GM23338 (cell line): ENCODE results near the gene LTBP2. TPM values are rescaled to one million over a fixed set of nuclear protein-coding genes. Genes with fewer than 3 reads are reported as not detected.

Source experiments
- ATAC-seq: fragments of 200-7000 bp; cut with Tn5 transposase; 3 replicates; pipeline ENCODE4 v1.9.1; 2020
- DNase-seq: peaks from one replicate; pipeline ENCODE4 v3.0.0-alpha.2; 2015; ENCODE audit warnings: low spot score
- H2AFZ ChIP-seq: fragments of 200-600 bp; sonication (generic); 2 replicates; pipeline ENCODE4 v1.8.0; 2016; ENCODE audit warnings: antibody characterized with exemption, mild to moderate bottlenecking, moderate library complexity
- H3F3A ChIP-seq: fragments of 200-600 bp; sonication (generic); replicated peaks from 2 replicates; pipeline ENCODE4 v1.8.0; 2017; ENCODE audit warnings: antibody characterized with exemption, mixed run types, low read depth
- H3K27ac ChIP-seq: fragments of 200-600 bp; sonication (generic); 2 replicates; pipeline ENCODE4 v1.6.1; 2016; ENCODE audit warnings: low read depth
- H3K27me3 ChIP-seq: fragments of 200-600 bp; sonication (generic); 2 replicates; pipeline ENCODE4 v1.8.0; 2016; ENCODE audit warnings: mild to moderate bottlenecking, mixed run types, moderate library complexity; ENCODE audit not compliant: insufficient read depth
- H3K36me3 ChIP-seq: fragments of 200-600 bp; sonication (generic); 2 replicates; pipeline ENCODE4 v1.8.0; 2016; ENCODE audit warnings: mild to moderate bottlenecking; ENCODE audit not compliant: insufficient read depth
- H3K4me1 ChIP-seq: fragments of 200-600 bp; sonication (generic); 2 replicates; pipeline ENCODE4 v1.8.0; 2016; ENCODE audit warnings: mild to moderate bottlenecking, moderate library complexity; ENCODE audit not compliant: insufficient read depth
- H3K4me2 ChIP-seq: fragments of 200-600 bp; sonication (generic); 2 replicates; pipeline ENCODE4 v1.7.1; 2017; ENCODE audit warnings: mixed run types
- H3K4me3 ChIP-seq: fragments of 200-600 bp; sonication (generic); 2 replicates; pipeline ENCODE4 v1.6.1; 2016; ENCODE audit warnings: mixed run types
- H3K79me2 ChIP-seq: fragments of 200-600 bp; sonication (generic); replicated peaks from 2 replicates; pipeline ENCODE4 v1.8.0; 2017; ENCODE audit warnings: mild to moderate bottlenecking; ENCODE audit not compliant: insufficient read depth
- H3K9me2 ChIP-seq: fragments of 200-600 bp; sonication (generic); 2 replicates; pipeline ENCODE4 v1.8.0; 2017; ENCODE audit not compliant: insufficient read depth
- H4K20me1 ChIP-seq: fragments of 200-600 bp; sonication (generic); replicated peaks from 2 replicates; pipeline ENCODE4 v1.8.0; 2017; ENCODE audit warnings: mild to moderate bottlenecking; ENCODE audit not compliant: insufficient read depth
- H3K27ac Mint-ChIP-seq: 2 replicates; pipeline ENCODE4 v1.8.0; 2020; ENCODE audit warnings: inconsistent platforms, mild to moderate bottlenecking, moderate library complexity, mixed read lengths
- H3K27me3 Mint-ChIP-seq: 3 replicates; pipeline ENCODE4 v1.8.0; 2022; ENCODE audit warnings: low read depth, mild to moderate bottlenecking, moderate library complexity, mixed read lengths, inconsistent platforms; ENCODE audit not compliant: insufficient read depth, poor library complexity
- H3K36me3 Mint-ChIP-seq: 3 replicates; pipeline ENCODE4 v1.8.0; 2021; ENCODE audit warnings: low read depth, mild to moderate bottlenecking, inconsistent platforms, moderate library complexity, mixed read lengths
- H3K4me1 Mint-ChIP-seq: 3 replicates; pipeline ENCODE4 v1.8.0; 2020; ENCODE audit warnings: mild to moderate bottlenecking, inconsistent platforms, mixed read lengths
- H3K4me3 Mint-ChIP-seq: 3 replicates; pipeline ENCODE4 v1.8.0; 2021; ENCODE audit warnings: moderate library complexity, mild to moderate bottlenecking, inconsistent platforms, mixed read lengths
- H3K9me3 Mint-ChIP-seq: 3 replicates; pipeline ENCODE4 v1.8.0; 2020; ENCODE audit warnings: moderate library complexity, mild to moderate bottlenecking, inconsistent platforms, mixed read lengths
- CTCF ChIP-seq, 2 experiments: fragments of 200-600 bp in 1 of 2; sonication (generic) in 1 of 2; conservative IDR thresholded peaks; 2 replicates each; pipeline versions ENCODE4 v1.5.1 to v1.6.1; 2016 to 2017; ENCODE audit warnings: antibody characterized with exemption in 2 of 2, low read depth in 2 of 2, mild to moderate bottlenecking in 2 of 2, moderate library complexity in 1 of 2
- ETS1 ChIP-seq: IDR thresholded peaks from 2 replicates; pipeline ENCODE4 v1.6.1; 2016; ENCODE audit warnings: antibody characterized with exemption
- EZH2 ChIP-seq: fragments of 200-600 bp; sonication (generic); IDR thresholded peaks from one replicate; pipeline ENCODE4 v1.8.0; 2017; ENCODE audit warnings: antibody characterized with exemption, mild to moderate bottlenecking, low read depth; ENCODE audit not compliant: unreplicated experiment
- POLR2AphosphoS5 ChIP-seq: IDR thresholded peaks from 2 replicates; pipeline ENCODE4 v1.6.1; 2016; ENCODE audit warnings: antibody characterized with exemption, low read depth
- REST ChIP-seq: IDR thresholded peaks from one replicate; pipeline ENCODE4 v1.6.1; 2018; ENCODE audit warnings: antibody characterized with exemption; ENCODE audit not compliant: unreplicated experiment
- STAT1 ChIP-seq: IDR thresholded peaks from one replicate; pipeline ENCODE4 v1.6.1; 2016; ENCODE audit warnings: antibody characterized with exemption; ENCODE audit not compliant: unreplicated experiment
- ZNF114 ChIP-seq: fragments of 250-450 bp; sonication (Bioruptor Pico); IDR thresholded peaks from 2 replicates; pipeline ENCODE4 v1.5.0; 2020; ENCODE audit warnings: mild to moderate bottlenecking, moderate library complexity
- polyA plus RNA-seq: library from polyadenylated mRNA; unstranded; fragments of >200 nt; fragmentation: Nextera tagmentation; extraction: Ambion mirVana; gene quantifications from 2 replicates; pipeline ENCODE4 v1.2.1, GENCODE V29; 2016
- total RNA-seq: library from RNA; depleted of rRNA; stranded (reverse); fragments of >200 nt; shearing (Covaris generic); gene quantifications from 2 replicates; pipeline ENCODE4 v1.2.3, GENCODE V29; 2014

LTBP2 gene
- total and polyA plus RNA-seq, 2 experiments from 2014 or later: 0.27 to 0.49 TPM

- peaks cover 15% of the 10 kb centered on the region for H3K27me3 Mint-ChIP-seq
- H3K4me3 ChIP-seq: no peak overlapping the region
- H2AFZ ChIP-seq: peak overlapping the region; percentile 95
- peak; percentile 24 for ATAC-seq
- H4K20me1 ChIP-seq: no peaks in the 10 kb centered on the region
- no peaks in the 10 kb centered on the region for H3K27me3 ChIP-seq
- H3F3A ChIP-seq: no peaks in the 10 kb centered on the region
- H3K27ac Mint-ChIP-seq: no peak overlapping the region
- no peak overlapping the region for H3K4me2 ChIP-seq
- no peaks in the 10 kb centered on the region for H3K36me3 Mint-ChIP-seq
- no peak for DNase-seq
- H3K27ac ChIP-seq: no peak overlapping the region
- H3K36me3 ChIP-seq: no peaks in the 10 kb centered on the region
- no peaks in the 10 kb centered on the region for H3K4me1 ChIP-seq
- TF ChIP-seq REST (no peak), CTCF (conservative IDR thresholded peaks at IDR 0.05; ENCODE audit: low read depth in 2 of 2) (no peak), ZNF114 (CRISPR knock-in tag) (no peak), STAT1 (no peak), EZH2 (no peak), POLR2AphosphoS5 (no peak), ETS1 (no peak)
- no peak overlapping the region for H3K4me3 Mint-ChIP-seq
- no peaks in the 10 kb centered on the region for H3K9me2 ChIP-seq
- peaks cover 31% of the 10 kb centered on the region; the same call in 2 of the 3 replicates for H3K4me1 Mint-ChIP-seq
- no peaks in the 10 kb centered on the region for H3K79me2 ChIP-seq
- H3K9me3 Mint-ChIP-seq: no peaks in the 10 kb centered on the region
These were observed 39.2 kb downstream of the LTBP2 start for GRCh38 chr14:74572726-74573301.
